Gastroesophageal sphincter (tissue), 4 donors: ENCODE data around the gene COA7. TPM values are rescaled to one million over a fixed set of nuclear protein-coding genes. Genes with fewer than 3 reads are reported as not detected.

Experiments used
- ATAC-seq: fragments of 150-250 bp; one replicate; pipeline ENCODE4 v1.9.1; 2016; ENCODE audit warnings: mild to moderate bottlenecking, moderate library complexity
- H3K27ac ChIP-seq, 4 donors: fragments of 200-600 bp; sonication (generic) in 3 of 4; 1 replicate in 3 of 4; 2 replicates in 1 of 4; pipeline ENCODE4 v1.5.1; 2016 to 2019
- H3K27me3 ChIP-seq: fragments of 200-600 bp; sonication (generic); one replicate; pipeline ENCODE4 v1.5.1; 2019
- H3K36me3 ChIP-seq, 2 donors: fragments of 200-600 bp; sonication (generic); one replicate each; pipeline ENCODE4 v1.5.1; 2019; ENCODE audit warnings: control low read depth in 1 of 2
- H3K4me1 ChIP-seq, 3 donors: fragments of 200-600 bp; sonication (generic); 1 replicate in 2 of 3; 2 replicates in 1 of 3; pipeline ENCODE4 v1.5.1; 2016 to 2019; ENCODE audit warnings: control low read depth in 2 of 3
- H3K4me3 ChIP-seq, 2 donors: fragments of 200-600 bp; sonication (generic); one replicate each; pipeline ENCODE4 v1.5.1; 2019; ENCODE audit warnings: mild to moderate bottlenecking in 1 of 2, moderate library complexity in 1 of 2
- H3K9me3 ChIP-seq, 3 donors: fragments of 200-600 bp; sonication (generic); one replicate each; pipeline ENCODE4 v1.5.1; 2017 to 2019; ENCODE audit warnings: control low read depth in 2 of 3
- CTCF ChIP-seq, 4 experiments: fragments of 200-600 bp in 2 of 4; fragments of 450-650 bp in 2 of 4; sonication (generic) in 1 of 4; IDR thresholded peaks; one replicate each; pipeline ENCODE4 v1.5.1; 2017 to 2019; ENCODE audit warnings: antibody characterized with exemption in 4 of 4, mild to moderate bottlenecking in 2 of 4, moderate library complexity in 2 of 4
- EP300 ChIP-seq: sonication (generic); formaldehyde crosslinking; IDR thresholded peaks from one replicate; pipeline ENCODE4 v1.6.1; 2017; ENCODE audit warnings: antibody characterized with exemption, mild to moderate bottlenecking
- POLR2A ChIP-seq, 2 donors: fragments of 450-650 bp; IDR thresholded peaks; one replicate each; pipeline ENCODE4 v1.6.1; 2017; ENCODE audit warnings: antibody characterized with exemption in 2 of 2, mild to moderate bottlenecking in 2 of 2, moderate library complexity in 1 of 2
- POLR2AphosphoS5 ChIP-seq: sonication (generic); formaldehyde crosslinking; IDR thresholded peaks from one replicate; pipeline ENCODE4 v1.6.1; 2017; ENCODE audit warnings: antibody characterized with exemption
- WGBS, 2 donors: methylation state at CpG; one replicate each; pipeline ENCODE4 v1.1.5; 2018; ENCODE audit warnings: low coverage in 1 of 2; 5-methylcytosine and 5-hydroxymethylcytosine counted together
- total RNA-seq, 4 donors: library from RNA; depleted of rRNA; stranded (reverse); fragments of >200 nt; gene quantifications; one replicate each; pipeline ENCODE4 v1.1.0, GENCODE V29; 2016

Gene COA7
- total RNA-seq, 4 donors from 2014 or later, result 7.7 to 9.6 (median 9.0) TPM

GRCh38 chr1:52641307-52641706 is 56.8 kb downstream of the COA7 start:
- 82 to 90% methylated on average over 2 to 3 of the region's 4 CpGs for WGBS, 2 donors
- H3K4me3 ChIP-seq, result no peak overlapping the region
- H3K27ac ChIP-seq, result no peak overlapping the region
- ATAC-seq, result no peak
- no peaks in the 10 kb centered on the region for H3K27me3 ChIP-seq
- H3K36me3 ChIP-seq, result no peaks in the 10 kb centered on the region
- no peaks in the 10 kb centered on the region for H3K9me3 ChIP-seq
- no peaks in the 10 kb centered on the region for H3K4me1 ChIP-seq
- no peak for TF ChIP-seq POLR2A (IDR thresholded peaks at IDR 0.05)
- TF ChIP-seq POLR2AphosphoS5, result no peak
- no peak for TF ChIP-seq EP300
- no peak for TF ChIP-seq CTCF (IDR thresholded peaks at IDR 0.05)

GRCh38 chr1:52640697-52641096 is 57.5 kb downstream of the COA7 start:
- Histone ChIP-seq H3K9me3 (no peaks in the 10 kb centered on the region), H3K27me3 (no peaks in the 10 kb centered on the region), H3K27ac (no peak overlapping the region), H3K36me3 (no peaks in the 10 kb centered on the region), H3K4me1 (no peaks in the 10 kb centered on the region), H3K4me3 (no peak overlapping the region)
- ATAC-seq, result no peak
- TF ChIP-seq EP300 (no peak), POLR2AphosphoS5 (no peak), POLR2A (IDR thresholded peaks at IDR 0.05) (no peak), CTCF (IDR thresholded peaks at IDR 0.05) (no peak)
- 90 to 98% methylated on average over 4 of the region's 6 CpGs for WGBS, 2 donors

GRCh38 chr1:52637946-52638345 is 60.2 kb downstream of the COA7 start:
- ATAC-seq, result no peak
- Histone ChIP-seq H3K4me3 (no peak overlapping the region), H3K27ac (no peak overlapping the region), H3K4me1 (peaks cover 0 to 8% (median 4%) of the 10 kb centered on the region in 3 donors), H3K27me3 (peaks cover 17% of the 10 kb centered on the region), H3K36me3 (no peaks in the 10 kb centered on the region), H3K9me3 (no peaks in the 10 kb centered on the region)
- TF ChIP-seq POLR2A (IDR thresholded peaks at IDR 0.05) (no peak), CTCF (IDR thresholded peaks at IDR 0.05) (no peak), EP300 (no peak), POLR2AphosphoS5 (no peak)
- 62 to 69% methylated on average over 3 of the region's 4 CpGs for WGBS, 2 donors

- Histone ChIP-seq H3K36me3 (no peaks in the 10 kb centered on the region), H3K27me3 (peaks cover 27% of the 10 kb centered on the region), H3K9me3 (no peaks in the 10 kb centered on the region), H3K4me1 (peaks cover 0 to 14% (median 7%) of the 10 kb centered on the region in 3 donors), H3K4me3 (no peak overlapping the region), H3K27ac (no peak overlapping the region)
- TF ChIP-seq EP300, result no peak
- no peak for TF ChIP-seq POLR2A (IDR thresholded peaks at IDR 0.05)
- TF ChIP-seq CTCF (IDR thresholded peaks at IDR 0.05), result no peak
- ATAC-seq, result no peak
- 54 to 74% methylated on average over 3 to 10 of the region's 11 CpGs for WGBS, 2 donors
Measured at GRCh38 chr1:52636721-52637695, 61.1 kb downstream of the COA7 start.
